ENCODE measurements around the gene RNF166. TPM values are rescaled to one million over a fixed set of nuclear protein-coding genes. Genes with fewer than 3 reads are reported as not detected.

Gene RNF166
- total and polyA plus RNA-seq, 2 of the 13 experiments (the other 11 are each of a cell fraction or from before 2014, with no cell fraction given): 21.4 to 23.0 TPM

DNA sequence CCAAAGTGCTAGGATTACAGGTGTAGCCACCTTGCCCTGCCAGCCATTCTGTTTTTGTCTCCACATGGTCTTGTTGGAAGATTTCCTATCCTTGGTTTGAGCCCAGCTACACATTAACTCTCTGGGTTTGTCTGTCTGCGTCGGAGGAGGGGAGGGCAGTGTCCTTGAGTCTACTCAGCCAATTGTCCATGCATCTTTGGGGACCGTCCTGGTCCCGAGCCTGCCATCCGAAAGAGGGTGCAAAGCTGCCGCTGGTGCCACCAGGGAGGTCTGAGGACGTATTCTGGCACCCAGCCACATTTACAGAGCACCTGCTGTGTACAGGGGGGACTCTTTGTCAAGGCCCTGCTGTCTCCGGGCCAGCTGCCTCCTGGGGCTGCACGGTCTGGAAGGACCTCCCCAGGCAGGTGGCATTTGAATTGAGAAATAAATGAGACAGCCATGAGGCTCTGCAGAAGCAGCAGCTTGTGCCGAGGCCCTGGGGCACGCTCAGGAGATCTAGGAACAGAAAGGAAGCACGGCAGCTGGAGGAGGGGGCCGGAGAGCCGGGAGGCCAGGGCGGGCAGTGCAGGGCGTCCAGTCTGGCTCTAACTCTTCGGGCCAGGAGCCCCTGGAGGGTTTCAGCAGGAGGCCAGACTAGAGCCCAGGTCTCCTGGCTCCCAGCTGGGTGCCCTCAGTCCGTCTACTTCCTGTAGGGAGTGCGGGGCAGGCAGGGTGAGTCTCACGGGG lies 56.8 kb downstream of the RNF166 start (continued):
- TF ChIP-seq, protein P1, sequence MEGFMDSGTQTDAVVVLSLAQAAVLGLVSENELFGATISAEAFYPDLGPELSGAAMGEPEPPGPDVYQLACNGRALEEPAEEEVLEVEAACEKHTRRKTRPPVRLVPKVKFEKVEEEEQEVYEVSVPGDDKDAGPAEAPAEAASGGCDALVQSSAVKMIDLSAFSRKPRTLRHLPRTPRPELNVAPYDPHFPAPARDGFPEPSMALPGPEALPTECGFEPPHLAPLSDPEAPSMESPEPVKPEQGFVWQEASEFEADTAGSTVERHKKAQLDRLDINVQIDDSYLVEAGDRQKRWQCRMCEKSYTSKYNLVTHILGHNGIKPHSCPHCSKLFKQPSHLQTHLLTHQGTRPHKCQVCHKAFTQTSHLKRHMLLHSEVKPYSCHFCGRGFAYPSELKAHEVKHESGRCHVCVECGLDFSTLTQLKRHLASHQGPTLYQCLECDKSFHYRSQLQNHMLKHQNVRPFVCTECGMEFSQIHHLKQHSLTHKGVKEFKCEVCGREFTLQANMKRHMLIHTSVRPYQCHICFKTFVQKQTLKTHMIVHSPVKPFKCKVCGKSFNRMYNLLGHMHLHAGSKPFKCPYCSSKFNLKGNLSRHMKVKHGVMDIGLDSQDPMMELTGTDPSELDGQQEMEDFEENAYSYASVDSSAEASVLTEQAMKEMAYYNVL (CRISPR knock-in tag; IDR thresholded peaks at IDR 0.05; ENCODE audit: borderline replicate concordance): peak; percentile 14; the same call in 1 of the 2 replicates
- no peak for TF ChIP-seq ZNF260 (CRISPR knock-in tag; IDR thresholded peaks at IDR 0.05; ENCODE audit: borderline replicate concordance, low read depth)
- 0 out of 2 replicates have a peak, but pooled peaks have one; percentile 83 for TF ChIP-seq NPAS2 (CRISPR knock-in tag; IDR thresholded peaks at IDR 0.05; ENCODE audit: borderline replicate concordance)
- TF ChIP-seq EEA1 (CRISPR knock-in tag; IDR thresholded peaks at IDR 0.05; ENCODE audit: borderline replicate concordance): peak; percentile 46; the same call in 1 of the 2 replicates
- 0 out of 2 replicates have a peak, but pooled peaks have one; percentile 9 for TF ChIP-seq ZSCAN21 (CRISPR knock-in tag; IDR thresholded peaks at IDR 0.05; ENCODE audit: borderline replicate concordance)
- TF ChIP-seq RXRA (CRISPR knock-in tag; IDR thresholded peaks at IDR 0.05): peak; percentile 26
- TF ChIP-seq, protein P2, sequence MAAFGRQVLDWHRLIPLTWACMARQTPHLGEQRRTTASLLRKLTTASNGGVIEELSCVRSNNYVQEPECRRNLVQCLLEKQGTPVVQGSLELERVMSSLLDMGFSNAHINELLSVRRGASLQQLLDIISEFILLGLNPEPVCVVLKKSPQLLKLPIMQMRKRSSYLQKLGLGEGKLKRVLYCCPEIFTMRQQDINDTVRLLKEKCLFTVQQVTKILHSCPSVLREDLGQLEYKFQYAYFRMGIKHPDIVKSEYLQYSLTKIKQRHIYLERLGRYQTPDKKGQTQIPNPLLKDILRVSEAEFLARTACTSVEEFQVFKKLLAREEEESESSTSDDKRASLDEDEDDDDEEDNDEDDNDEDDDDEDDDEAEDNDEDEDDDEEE (CRISPR knock-in tag; IDR thresholded peaks at IDR 0.05): no peak
- TF ChIP-seq, protein P3, sequence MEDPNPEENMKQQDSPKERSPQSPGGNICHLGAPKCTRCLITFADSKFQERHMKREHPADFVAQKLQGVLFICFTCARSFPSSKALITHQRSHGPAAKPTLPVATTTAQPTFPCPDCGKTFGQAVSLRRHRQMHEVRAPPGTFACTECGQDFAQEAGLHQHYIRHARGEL (CRISPR knock-in tag; IDR thresholded peaks at IDR 0.05): 0 out of 2 replicates have a peak, but pooled peaks have one; percentile 38
- peak; percentile 45; the same call in 1 of the 2 replicates for TF ChIP-seq ZNF430 (CRISPR knock-in tag; IDR thresholded peaks at IDR 0.05)
- 0 out of 2 replicates have a peak, but pooled peaks have one; percentile 49 for TF ChIP-seq ZNF839 (CRISPR knock-in tag; IDR thresholded peaks at IDR 0.05; ENCODE audit: borderline replicate concordance)
- TF ChIP-seq ZKSCAN8 (CRISPR knock-in tag; IDR thresholded peaks at IDR 0.05; ENCODE audit: borderline replicate concordance): 0 out of 2 replicates have a peak, but pooled peaks have one; percentile 52
- 0 out of 2 replicates have a peak, but pooled peaks have one; percentile 34 for TF ChIP-seq ZNF331 (CRISPR knock-in tag; IDR thresholded peaks at IDR 0.05)
- no peak for TF ChIP-seq RBM22 (optimal IDR thresholded peaks at IDR 0.05; ENCODE audit: low read length)
- 0 out of 2 replicates have a peak, but pooled peaks have one; percentile 51 for TF ChIP-seq KDM4B (CRISPR knock-in tag; IDR thresholded peaks at IDR 0.05)
- TF ChIP-seq IRF2 (CRISPR knock-in tag; IDR thresholded peaks at IDR 0.05): no peak
- TF ChIP-seq PLRG1 (conservative IDR thresholded peaks at IDR 0.05): no peak
- peak; percentile 24 for TF ChIP-seq SKI (IDR thresholded peaks at IDR 0.05; ENCODE audit: partially characterized antibody)
- TF ChIP-seq GFI1 (CRISPR knock-in tag; IDR thresholded peaks at IDR 0.05; ENCODE audit: borderline replicate concordance): 0 out of 2 replicates have a peak, but pooled peaks have one; percentile 38
- TF ChIP-seq RAD21 (CRISPR knock-in tag; IDR thresholded peaks at IDR 0.05): 0 out of 2 replicates have a peak, but pooled peaks have one; percentile 24
- TF ChIP-seq, protein P4, sequence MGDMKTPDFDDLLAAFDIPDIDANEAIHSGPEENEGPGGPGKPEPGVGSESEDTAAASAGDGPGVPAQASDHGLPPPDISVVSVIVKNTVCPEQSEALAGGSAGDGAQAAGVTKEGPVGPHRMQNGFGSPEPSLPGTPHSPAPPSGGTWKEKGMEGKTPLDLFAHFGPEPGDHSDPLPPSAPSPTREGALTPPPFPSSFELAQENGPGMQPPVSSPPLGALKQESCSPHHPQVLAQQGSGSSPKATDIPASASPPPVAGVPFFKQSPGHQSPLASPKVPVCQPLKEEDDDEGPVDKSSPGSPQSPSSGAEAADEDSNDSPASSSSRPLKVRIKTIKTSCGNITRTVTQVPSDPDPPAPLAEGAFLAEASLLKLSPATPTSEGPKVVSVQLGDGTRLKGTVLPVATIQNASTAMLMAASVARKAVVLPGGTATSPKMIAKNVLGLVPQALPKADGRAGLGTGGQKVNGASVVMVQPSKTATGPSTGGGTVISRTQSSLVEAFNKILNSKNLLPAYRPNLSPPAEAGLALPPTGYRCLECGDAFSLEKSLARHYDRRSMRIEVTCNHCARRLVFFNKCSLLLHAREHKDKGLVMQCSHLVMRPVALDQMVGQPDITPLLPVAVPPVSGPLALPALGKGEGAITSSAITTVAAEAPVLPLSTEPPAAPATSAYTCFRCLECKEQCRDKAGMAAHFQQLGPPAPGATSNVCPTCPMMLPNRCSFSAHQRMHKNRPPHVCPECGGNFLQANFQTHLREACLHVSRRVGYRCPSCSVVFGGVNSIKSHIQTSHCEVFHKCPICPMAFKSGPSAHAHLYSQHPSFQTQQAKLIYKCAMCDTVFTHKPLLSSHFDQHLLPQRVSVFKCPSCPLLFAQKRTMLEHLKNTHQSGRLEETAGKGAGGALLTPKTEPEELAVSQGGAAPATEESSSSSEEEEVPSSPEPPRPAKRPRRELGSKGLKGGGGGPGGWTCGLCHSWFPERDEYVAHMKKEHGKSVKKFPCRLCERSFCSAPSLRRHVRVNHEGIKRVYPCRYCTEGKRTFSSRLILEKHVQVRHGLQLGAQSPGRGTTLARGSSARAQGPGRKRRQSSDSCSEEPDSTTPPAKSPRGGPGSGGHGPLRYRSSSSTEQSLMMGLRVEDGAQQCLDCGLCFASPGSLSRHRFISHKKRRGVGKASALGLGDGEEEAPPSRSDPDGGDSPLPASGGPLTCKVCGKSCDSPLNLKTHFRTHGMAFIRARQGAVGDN (CRISPR knock-in tag; IDR thresholded peaks at IDR 0.05): peak; percentile 43
- TF ChIP-seq ZNF160 (CRISPR knock-in tag; IDR thresholded peaks at IDR 0.05): 0 out of 2 replicates have a peak, but pooled peaks have one; percentile 1
- TF ChIP-seq SIN3A (IDR thresholded peaks at IDR 0.05; ENCODE audit: borderline replicate concordance, low read depth, low read length): 0 out of 2 replicates have a peak, but pooled peaks have one; percentile 22
